ENCODE measurements around the gene CEP112.
"Not testable (repeated sequence)": the region's sequence is repeated elsewhere in the genome, so short reads cannot be mapped to it uniquely, and the experiment has no call there.

Gene CEP112

GRCh38 chr17:65756760-65757159 is 435.2 kb downstream of the CEP112 start:
- no peak for DNase-seq

- no peak for DNase-seq
Measured at GRCh38 chr17:65755799-65756198, 436.1 kb downstream of the CEP112 start.

DNA sequence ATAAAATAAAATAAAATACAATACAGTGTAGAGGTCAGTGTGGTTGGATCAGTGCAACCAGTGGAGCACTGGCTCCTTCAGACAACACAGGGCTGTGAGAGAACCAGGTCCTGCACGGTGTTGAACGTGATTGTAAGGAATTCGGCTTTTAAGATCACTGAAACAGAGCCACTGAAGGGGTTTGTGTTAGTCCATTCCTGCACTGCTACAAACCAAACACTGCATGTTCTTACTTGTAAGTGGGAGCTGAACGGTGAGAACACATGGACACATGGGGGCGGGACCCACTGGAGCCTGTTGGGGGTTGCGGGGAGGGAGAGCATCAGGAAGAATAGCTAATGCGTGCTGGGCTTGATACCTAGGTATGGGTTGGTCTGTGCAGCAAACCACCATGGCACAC is 437.3 kb downstream of the CEP112 start:
- DNase-seq: no peak

DNA sequence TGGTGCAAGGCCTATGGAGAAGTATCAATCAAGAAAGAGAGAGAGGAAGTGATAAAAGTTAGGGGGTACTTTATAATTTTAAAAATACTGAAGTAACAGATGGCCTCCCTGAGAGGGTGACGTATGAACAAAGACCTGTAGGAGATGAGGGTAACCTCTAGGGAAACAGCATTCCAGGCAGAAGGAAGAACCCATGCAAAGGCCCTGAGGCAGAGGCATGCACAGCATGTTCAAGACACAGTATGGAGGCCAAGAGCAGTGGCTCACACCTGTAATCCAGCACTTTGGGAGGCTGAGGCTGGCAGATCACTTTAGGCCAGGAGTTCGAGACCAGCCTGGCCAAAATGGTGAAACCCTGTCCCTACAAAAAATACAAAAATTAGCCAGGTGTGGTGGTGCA is 437.9 kb downstream of the CEP112 start:
- DNase-seq: no peak

GRCh38 chr17:65753348-65753747 is 438.6 kb downstream of the CEP112 start:
- DNase-seq: no peak

DNA sequence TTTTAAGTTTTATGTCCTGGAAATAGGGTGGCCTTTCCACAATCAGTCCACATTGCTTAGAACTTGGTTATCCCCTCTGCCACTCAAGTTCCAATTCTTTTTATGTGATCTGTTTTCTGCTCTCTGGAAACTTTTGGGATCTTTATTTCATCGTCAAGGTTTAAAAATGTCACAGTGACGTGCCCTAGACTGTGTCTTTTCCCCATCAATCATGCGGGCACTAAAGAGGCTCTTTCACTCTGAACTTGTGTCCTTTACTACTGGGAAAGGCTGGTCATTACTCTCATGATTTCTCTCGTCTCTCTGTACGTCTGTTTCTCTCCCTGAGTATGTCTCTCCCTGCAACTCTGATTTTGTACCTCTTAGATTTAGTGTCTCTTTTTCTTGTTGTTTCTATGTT is 440.7 kb downstream of the CEP112 start:
- no peak for DNase-seq

DNA sequence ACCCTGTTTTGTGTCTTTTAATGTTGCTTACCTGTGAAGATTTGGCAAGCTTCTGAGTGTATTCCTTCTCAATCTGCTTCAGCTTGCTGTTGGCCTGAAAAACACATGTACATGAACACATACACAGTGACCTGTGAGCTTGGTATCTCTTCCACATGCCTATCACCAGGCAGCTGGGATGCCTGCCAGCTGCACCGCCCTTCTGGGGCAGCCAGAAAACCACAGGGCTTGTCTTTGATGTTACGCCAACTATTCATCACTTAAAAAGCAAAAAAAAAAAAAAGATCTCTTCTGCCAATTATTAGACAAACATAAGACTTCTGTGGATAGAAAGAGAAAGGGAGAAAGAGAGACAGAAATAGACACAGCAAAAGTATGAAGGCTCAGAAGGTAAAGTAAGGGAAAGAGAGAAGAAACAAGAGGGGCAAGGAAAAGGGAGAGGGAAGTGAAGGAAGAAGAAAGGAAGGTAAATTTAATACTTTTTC is 441.3 kb downstream of the CEP112 start:
- DNase-seq: no peak

DNA sequence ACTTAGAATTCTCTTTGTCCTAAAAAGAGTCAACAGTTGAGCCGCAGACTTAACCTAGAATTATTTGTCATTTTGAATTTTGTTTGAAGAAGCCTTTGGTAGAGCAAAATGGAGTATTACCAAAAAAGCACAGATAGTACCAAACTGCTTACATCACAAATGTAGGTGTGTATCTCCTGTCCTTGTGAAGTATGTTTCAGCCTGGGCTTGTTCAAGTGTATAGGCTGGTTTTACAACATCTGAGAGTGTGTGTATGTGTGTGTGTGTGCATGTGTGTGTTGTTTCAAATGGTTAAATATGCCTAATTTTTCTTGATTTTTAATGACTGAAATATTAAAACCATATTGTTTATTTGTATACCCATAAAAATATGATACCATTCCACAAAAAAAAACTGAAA is 441.8 kb downstream of the CEP112 start:
- DNase-seq: no peak

- DNase-seq: no peak
Measured at GRCh38 chr17:65749479-65749878, 442.5 kb downstream of the CEP112 start.

- DNase-seq: no peak
Measured at GRCh38 chr17:65745241-65745640, 446.7 kb downstream of the CEP112 start.

DNA sequence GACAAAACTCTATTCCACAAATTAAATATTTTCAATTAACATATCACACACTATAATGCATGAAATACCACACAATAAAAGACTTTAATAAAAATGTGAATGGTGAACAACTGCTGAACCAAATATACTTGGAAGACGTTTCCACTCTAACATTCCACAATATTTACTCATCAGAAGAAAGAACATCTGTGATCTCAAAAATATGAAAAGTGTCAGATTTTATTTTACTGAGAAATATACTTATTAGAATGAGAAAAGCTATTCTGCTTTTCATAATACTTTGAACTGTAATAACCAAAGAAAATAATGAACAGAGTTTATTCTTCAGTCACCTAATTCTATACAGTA is 448.7 kb downstream of the CEP112 start:
- no peak for DNase-seq

GRCh38 chr17:65742403-65743307 is 449.3 kb downstream of the CEP112 start:
- no peak for DNase-seq

GRCh38 chr17:65741710-65742109 is 450.2 kb downstream of the CEP112 start:
- no peak for DNase-seq

DNA sequence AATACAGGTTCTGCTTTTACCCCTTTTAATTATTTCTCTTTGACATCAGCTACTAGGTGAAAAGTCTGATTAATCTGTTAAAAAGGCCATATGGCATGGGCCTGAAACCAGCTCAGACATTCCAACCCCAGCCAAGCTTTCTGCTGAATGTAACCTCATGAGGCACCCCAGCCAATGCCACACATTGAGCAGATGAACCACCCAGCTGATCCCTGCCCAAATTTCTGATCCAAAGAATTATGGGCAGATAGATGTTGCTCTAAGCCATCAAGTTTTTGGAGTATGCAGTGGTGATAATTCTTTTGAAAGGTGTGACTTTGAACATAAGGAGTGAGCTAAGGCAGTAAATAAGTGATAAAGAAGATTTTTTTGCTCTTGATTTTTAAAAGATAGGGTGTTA is 452.9 kb downstream of the CEP112 start:
- no peak for DNase-seq

DNA sequence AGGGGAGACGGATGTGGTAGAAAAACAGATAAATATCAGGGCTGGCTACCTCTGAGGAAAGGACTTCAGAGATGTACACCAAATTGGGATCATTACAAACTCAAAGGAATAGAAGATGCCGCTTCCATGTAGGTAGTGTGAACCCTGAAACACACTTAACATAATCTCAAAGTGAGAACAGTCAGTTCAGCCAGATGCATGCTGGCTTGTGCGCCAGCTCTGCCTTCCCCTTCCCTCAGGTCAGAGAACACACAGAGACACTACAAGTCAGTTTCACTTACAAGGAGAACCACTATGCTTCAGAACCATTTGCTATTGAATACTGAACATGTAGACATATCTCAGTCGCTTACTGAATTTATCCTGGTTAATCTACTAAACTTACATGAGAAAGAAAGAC is 454.5 kb downstream of the CEP112 start:
- DNase-seq: no peak

GRCh38 chr17:65733314-65733713 is 458.6 kb downstream of the CEP112 start:
- no peak for DNase-seq

- not testable (repeated sequence) for DNase-seq
Measured at GRCh38 chr17:65732667-65733066, 459.3 kb downstream of the CEP112 start.

DNA sequence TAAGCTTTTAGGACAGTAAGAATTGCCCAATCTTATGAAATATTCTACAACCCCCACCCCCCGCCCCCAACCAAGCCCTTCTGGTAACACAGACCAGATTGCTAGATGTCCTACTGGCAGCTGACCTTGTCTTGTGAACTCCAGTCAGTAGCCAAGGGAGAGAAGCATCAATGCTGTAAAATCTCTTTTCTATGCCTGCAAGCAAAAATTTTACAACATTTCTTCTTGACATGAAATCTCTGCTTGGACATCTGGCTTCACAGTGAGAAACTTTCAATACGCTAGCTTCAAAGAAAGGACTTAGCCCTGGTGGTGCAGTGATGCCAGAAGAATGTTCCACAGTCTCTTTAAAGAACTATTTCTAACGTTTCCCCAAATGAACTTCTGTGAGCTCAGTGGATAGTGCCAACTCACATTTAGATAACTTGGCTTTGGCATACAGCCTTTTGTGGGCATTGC is 461.2 kb downstream of the CEP112 start:
- DNase-seq: no peak

DNA sequence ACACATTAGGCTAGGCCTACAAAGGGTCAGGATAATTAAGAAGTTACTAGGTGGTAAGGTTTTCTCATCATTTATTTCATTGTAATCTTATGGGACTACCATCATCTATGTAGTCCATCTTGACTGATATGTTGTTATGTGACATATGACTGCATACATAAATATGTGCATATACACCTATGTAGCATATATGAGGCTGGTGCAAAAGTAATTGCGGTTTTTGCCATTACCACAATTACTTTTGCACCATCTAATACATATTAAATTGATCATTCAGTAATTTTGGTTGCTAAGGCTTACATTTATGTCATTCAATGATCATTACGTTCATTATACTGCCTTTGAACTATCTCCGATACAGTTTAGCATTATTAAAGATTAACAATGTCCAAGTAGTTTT is 462.7 kb downstream of the CEP112 start:
- DNase-seq: no peak

- no peak for DNase-seq
Measured at GRCh38 chr17:65727832-65728231, 464.1 kb downstream of the CEP112 start.

GRCh38 chr17:65727246-65727645 is 464.7 kb downstream of the CEP112 start:
- DNase-seq: no peak

GRCh38 chr17:65723431-65724151 is 468.3 kb downstream of the CEP112 start:
- no peak for DNase-seq

DNA sequence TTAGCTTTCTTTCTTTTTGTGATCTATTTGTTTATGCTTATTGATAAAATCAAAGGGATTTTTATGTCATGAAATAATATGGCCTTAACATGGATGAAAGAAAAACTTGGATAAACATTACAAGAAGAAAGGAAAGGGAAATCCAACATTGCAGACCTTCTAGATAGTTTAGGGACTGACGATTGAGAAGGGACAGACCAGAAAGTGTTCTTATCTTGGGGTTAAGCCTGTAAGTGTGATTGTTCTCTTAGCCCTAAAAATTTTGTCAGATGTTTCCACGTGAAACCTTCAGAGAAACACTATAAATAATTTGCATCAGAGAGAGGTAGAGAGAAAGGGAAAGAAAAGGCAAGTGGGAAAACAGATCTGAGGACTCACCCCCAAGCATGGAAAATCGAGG is 473.3 kb downstream of the CEP112 start:
- DNase-seq: no peak

All from cerebellar nuclear complex (tissue), 1 donor.